Activated CD4-positive, CD25-positive, alpha-beta regulatory T cell treated with anti-CD3 and anti-CD28 coated beads, Interleukin-2, amount 50 U/mL, for 72 hours (primary cell): ENCODE measurements around the gene PILRB.
"Not testable (repeated sequence)": the region's sequence is repeated elsewhere in the genome, so short reads cannot be mapped to it uniquely, and the experiment has no call there.

Source experiments
- DNase-seq: peaks from one replicate; pipeline ENCODE4 v3.0.0; 2021

PILRB gene

DNA sequence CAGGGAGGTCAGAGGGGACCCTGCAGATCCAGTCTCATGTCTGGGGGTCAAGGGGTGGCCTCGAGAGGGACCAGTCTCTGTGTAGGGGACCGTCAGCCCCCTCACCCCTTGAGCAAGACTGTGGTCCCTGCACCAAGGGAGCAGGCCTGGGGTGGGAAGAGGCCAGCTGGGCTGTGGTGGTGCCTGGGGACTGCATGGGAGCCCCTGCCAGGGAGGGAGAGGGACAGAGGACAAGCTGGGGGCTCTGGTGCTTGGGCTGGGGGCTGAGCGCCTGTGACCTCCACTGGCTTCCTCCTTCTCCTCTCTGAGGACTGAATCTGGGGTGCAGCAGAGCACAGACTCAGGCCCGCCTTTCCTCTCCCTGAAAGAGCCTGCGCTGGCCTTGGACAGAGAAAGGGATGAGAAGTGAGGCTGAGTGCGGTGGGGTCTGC is 771 bp upstream of the PILRB start:
- no peak for DNase-seq

DNA sequence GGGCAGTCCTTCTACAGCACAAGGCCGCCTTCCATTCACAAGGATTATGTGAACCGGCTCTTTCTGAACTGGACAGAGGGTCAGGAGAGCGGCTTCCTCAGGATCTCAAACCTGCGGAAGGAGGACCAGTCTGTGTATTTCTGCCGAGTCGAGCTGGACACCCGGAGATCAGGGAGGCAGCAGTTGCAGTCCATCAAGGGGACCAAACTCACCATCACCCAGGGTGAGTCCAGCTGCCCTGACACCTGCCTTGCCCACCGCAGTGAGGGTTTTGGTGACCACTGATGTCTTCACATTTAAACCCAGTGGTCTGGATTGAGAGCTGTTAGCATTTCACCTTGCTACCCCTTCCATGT is 918 bp downstream of the PILRB start:
- DNase-seq, result no peak

DNA sequence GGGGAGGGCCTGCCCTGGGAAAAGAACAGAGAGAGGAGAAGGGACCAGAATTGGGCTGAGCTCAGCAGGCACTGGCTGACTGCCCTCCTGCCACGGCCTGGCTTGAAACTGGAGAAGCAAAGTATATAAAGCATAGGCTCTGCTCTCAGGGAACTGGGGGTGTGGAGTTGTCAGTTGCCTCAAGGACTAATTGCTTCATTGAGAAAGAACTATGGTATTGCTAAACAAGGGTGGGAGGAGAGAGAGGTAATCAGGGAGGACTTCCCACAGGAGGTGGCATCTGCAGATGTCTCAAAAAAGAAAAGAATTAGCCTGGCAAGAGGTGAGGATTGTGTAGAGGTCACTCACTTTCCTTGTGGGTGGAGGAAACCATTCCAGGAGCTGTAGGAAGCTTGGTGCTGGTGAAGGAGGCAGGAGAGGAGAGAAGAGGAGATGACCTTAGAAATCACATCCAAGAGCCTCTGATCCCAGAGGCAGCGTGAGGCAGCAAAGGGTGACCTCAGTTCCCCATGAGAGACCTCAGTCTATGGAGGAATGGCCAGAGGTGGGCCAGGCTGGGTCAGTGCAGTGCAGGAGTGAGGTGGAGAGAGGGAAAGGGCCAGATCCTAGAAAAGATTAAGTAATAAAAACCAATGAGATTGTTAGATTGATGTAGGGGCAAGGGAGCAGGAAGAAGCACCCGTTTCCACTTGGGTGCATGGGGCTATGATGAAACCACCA is 2.4 kb downstream of the PILRB start:
- no peak for DNase-seq

- DNase-seq, result no peak
Measured at GRCh38 chr7:100363098-100363497, 5.2 kb downstream of the PILRB start.

DNA sequence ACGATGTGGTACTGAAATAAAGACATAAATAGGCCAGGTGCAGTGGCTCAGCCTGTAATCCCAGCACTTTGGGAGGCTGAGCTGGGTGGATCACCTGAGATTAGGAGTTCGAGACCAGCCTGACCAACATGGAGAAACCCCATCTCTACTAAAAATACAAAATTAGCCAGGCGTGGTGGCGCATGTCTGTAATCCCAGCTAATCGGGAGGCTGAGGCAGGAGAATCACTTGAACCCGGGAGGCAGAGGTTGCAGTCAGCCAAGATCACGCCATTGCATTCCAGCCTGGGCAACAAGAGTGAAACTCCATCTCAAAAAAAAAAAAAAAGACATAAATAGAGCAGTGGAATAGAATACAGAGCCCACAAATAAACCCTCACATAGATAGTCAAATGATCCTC is 5.9 kb downstream of the PILRB start:
- DNase-seq, result not testable (repeated sequence)

GRCh38 chr7:100364480-100364879 is 6.6 kb downstream of the PILRB start:
- no peak for DNase-seq

- not testable (repeated sequence) for DNase-seq
Measured at GRCh38 chr7:100365998-100366367, 8.1 kb downstream of the PILRB start.

DNA sequence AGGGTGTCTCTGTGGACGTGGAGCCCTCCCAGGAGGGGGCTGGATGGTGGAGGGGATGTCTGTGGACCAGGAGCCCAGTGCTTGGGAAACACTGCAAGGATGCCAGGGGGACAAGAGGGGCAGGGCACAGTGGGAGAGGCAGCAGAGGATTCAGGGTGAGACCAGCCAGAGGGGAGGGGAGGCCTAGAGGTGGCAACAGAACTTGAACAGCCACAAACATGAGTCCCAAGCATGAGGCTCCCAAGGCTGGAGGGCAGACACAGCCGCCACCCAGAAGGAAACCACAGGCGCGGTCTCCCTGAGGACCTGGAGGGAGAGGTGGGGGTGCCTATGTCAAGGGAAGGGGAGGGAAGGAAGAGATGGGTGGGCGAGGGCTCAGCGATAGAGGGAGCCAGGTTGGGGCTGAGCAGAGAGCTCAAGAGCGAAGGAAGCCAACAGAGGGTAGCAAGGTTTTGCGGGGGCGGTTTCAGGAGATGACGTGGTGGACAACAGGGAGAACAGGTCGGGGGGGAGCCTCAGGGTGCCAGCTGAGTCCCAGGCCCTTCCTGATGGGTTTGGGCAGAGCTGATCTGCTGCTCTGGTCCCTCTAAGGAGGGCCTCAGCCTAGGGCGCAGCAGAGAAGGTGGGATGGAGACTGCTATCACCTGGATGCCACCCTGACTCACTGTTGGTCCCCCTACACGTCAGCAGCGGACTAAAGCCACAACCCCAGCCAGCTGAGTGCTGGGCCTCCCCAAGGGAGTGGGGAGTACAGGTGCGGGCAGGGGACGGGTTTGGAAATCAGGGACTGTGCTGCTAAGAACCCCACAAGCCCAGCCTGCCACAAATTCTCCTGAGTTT is 8.7 kb downstream of the PILRB start:
- no peak for DNase-seq

- DNase-seq, result no peak
Measured at GRCh38 chr7:100367251-100367620, 9.3 kb downstream of the PILRB start.

- DNase-seq, result no peak
Measured at GRCh38 chr7:100367676-100368613, 10.0 kb downstream of the PILRB start.

DNA sequence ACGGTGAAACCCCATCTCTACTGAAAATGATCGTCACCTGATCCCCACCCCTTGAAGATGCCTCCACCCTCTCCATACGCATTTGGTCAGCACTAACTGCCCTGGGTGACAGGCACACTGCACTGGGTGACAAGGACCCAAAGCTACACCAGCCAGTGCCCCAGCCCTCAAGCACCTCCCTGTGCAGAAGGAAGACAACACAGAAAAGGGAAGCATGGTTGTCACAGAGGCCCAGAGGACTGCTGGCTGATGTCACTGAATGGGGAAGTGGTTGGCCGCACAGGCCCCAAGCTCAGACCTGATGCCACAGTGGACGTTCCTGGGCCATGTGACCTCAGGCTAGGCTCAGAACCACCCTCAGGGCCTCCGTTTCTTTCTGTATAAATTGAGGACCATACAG is 11.2 kb downstream of the PILRB start:
- DNase-seq, result no peak

DNA sequence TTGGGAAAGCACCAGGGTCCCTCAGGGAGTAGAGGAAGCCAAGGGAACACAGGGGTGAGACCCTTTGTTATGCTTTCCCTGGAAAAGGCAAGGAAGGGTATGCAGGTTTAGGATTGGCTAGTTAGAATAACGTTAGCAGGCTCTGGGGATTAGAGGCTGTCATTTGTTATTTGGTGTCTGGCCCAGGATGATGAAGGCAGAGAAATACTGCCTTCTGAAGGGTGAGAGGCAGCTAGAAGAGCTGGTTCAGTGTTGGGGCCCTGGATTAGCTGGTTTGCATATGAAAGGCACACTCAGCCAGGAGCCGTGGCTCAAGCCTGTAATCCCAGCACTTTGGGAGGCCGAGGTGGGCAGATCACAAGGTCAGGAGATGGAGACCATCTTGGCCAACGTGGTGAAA is 12.4 kb downstream of the PILRB start:
- DNase-seq, result no peak

DNA sequence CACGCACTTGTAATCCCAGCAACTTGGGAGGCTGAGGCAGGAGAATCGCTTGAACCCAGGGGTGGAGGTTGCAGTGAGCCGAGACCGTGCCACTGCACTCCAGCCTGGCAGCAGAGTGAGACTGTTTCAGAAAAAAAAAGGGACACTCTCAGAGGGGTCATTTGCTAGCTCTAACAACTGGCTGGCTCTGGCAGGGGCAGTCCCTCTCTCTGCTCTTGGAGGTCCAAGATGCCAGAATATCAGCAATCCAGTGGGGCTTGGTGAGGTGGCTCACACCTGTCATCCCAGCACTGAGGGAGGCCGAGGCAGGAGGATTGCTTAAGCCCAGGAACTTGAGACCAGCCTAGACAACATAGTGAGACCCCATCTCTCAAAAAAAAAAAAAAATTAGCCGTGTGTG is 12.8 kb downstream of the PILRB start:
- no peak for DNase-seq

DNA sequence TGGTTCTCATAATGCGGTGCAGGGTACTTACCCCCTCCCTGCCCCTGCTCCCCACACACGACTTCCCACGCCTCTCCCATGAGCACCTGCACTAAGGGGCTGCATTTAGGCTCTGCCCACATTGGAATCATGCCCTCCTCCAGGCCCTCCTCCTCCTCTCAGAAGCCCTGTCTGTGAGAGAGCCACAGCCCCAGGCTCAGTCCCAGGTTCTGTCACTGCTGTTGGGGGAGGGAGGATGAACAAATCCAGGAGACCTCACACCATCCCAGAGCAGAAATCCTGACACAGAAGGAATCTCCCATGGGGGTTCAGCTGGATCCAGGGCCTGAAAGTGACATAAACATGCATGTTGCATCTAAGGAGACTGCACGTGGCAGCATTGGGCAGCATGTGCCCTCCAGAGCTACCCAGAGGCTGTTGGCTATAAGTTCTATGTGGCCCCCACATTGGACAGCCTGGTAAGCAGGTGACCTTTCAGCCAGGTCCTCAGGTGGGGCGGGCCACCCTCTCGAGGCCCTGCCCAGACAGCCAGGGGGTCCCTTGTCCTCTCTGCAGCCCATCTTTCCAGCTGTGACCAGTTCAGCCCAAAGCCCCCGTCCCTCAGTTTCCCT is 13.7 kb downstream of the PILRB start:
- DNase-seq, result no peak

DNA sequence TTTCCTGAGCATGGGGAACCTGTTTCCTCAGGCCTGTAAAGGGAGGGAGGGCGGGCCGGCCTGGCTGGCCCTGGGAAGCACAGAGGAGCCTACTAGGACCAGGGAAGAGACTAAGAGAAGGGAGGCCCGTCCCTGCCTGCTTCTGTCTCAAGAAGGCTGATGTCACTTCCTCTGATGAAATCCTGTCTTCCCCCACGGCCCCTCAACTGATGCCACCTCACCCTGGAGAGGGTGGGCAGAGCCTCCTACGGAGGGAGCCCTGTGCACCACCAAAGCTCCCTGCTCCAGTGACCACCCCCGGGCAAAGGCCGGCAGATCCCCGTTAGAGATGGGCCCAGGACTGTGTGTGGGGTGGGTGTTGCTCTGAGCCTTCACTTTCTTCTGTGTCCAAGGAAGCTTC is 14.3 kb downstream of the PILRB start:
- DNase-seq, result no peak

DNA sequence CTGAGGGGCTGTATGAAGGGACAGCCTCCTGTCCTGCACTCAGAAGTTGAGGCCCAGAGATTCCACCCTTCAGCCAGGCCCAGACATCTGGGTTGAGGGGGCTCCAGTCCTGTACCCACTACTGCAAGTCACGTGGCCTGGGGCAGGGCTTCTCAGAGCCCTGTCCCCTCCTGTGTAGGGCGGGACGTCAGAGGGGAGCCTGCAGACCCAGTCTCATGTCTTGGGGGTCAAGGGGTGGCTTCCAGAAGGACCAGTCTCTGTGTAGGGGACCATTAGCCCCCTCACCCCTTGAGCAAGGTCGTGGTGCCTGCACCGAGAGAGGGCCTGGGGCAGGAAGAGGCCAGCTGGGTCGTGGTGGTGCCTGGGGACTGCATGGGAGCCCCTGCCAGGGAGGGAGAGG is 14.8 kb downstream of the PILRB start:
- no peak for DNase-seq

DNA sequence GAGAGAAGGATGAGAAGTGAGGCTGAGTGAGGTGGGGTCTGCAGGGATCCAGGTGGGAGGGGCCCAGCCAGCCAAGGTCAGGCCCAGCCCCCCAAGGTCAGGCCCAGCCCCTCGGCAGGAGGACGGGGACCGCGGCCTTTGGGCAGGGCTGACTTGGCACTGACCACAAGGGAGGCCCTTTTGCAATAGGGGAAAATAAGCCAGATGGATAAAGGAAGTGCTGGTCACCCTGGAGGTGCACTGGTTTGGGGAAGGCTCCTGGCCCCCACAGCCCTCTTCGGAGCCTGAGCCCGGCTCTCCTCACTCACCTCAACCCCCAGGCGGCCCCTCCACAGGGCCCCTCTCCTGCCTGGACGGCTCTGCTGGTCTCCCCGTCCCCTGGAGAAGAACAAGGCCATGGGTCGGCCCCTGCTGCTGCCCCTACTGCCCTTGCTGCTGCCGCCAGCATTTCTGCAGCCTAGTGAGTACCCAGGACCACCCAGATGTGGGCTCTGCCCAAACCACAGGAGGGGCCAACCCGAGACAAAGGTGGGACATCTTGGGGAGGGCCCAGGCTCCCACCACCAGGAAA is 15.4 kb downstream of the PILRB start, which contains the start of gene PILRA:
Gene PILRA, plus strand, starts transcription at position 227 of the 571 bp plus-strand sequence. Its CDS starts 170 bp downstream, at position 397.
- peak; percentile 13 for DNase-seq

DNA sequence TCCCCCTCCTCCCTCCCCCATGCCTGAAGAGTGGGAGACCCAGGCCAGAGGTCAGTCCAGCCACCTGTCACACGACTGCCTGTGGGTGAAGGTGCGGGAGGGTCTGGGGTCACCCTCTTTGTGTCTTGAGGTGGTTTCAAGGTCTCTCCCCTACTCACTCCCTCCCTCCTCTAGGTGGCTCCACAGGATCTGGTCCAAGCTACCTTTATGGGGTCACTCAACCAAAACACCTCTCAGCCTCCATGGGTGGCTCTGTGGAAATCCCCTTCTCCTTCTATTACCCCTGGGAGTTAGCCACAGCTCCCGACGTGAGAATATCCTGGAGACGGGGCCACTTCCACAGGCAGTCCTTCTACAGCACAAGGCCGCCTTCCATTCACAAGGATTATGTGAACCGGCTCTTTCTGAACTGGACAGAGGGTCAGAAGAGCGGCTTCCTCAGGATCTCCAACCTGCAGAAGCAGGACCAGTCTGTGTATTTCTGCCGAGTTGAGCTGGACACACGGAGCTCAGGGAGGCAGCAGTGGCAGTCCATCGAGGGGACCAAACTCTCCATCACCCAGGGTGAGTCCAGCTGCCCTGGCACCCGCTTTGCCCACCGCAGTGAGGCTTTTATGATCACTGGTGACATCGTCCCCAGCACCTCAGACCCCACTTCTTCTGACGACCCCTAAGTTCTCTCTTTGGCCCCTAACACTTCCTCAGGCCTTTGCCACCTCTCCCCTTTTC is 16.1 kb downstream of the PILRB start:
- DNase-seq, result peak; percentile 23

DNA sequence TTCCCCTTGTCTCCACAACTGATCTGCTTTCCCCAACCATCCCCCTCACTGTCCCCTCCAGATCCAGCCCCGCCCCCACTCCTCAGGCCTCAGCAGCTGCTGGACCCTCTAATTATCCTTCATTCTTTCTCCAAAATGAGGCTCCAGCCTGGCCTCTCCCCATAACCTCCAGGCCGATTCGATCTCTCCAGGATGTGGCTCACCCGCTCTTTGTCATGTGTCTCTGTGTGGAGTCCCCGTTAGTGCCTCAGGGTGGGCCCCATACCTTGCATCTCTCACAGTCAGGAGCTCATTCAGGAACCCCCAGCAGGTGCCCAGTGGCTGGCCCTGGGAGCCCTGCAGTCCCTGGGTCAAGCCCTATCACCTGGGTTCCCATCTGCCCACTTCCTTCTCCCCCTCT is 16.7 kb downstream of the PILRB start:
- peak; percentile 3 for DNase-seq

DNA sequence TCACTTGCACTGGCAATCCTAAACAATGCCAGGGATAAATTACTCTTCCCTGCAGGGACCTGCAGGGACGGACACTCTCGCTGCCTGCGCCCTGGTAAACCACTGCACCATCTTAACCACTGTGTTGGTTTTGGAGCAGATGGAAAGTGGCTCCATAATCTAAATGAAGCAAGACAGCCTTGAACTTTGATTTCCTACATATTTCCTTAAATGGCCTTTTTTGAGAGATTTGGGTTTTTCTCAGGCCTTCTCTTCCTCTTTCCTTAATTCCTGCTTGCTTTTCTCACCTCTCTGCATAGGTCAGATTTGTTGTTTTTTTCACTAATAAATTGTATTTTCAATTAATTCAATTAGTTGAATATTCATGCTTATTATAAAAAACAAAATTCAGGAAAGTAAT is 18.1 kb downstream of the PILRB start:
- peak; percentile 3 for DNase-seq

GRCh38 chr7:100378114-100378755 is 20.3 kb downstream of the PILRB start:
- no peak for DNase-seq
